ENCODE data around the gene CDH3. TPM values are rescaled to one million over a fixed set of nuclear protein-coding genes. Genes with fewer than 3 reads are reported as not detected.
A peak's percentile ranks its signal among the peaks of the same experiment; 100 is the strongest.

CDH3 gene
- total and polyA plus RNA-seq, 2 of the 8 experiments (the other 6 are each of a cell fraction or from before 2014, with no cell fraction given) = 146 to 171 TPM

- Histone ChIP-seq H3K27ac (ENCODE audit: low read depth, low read length) (no peak overlapping the region), H3K23me2 (ENCODE audit: low read depth, low read length) (no peaks in the 10 kb centered on the region), H3K23ac (ENCODE audit: insufficient read length) (no peak overlapping the region), H3K79me2 (ENCODE audit: control insufficient read depth in 1 of 2, insufficient read depth in 2 of 2, low read length in 2 of 2) (no peaks in the 10 kb centered on the region), H3K4me2 (ENCODE audit: insufficient read depth in 1 of 2, low read depth in 2 of 2, low read length in 2 of 2) (no peak overlapping the region), H2BK15ac (ENCODE audit: low read length) (peak overlapping the region; percentile 72; the same call in 1 of the 2 replicates), H4K20me1 (replicated peaks in 1 of 2; ENCODE audit: control insufficient read depth in 1 of 2, insufficient read depth in 2 of 2, low read length in 2 of 2) (no peaks in the 10 kb centered on the region), H2BK120ac (replicated peaks; ENCODE audit: low read depth, low read length) (no peak overlapping the region), H3K14ac (ENCODE audit: insufficient read length) (peak overlapping the region; percentile 91), H3K36me3 (ENCODE audit: control insufficient read depth in 2 of 4, insufficient read depth in 4 of 4, low read length in 3 of 4) (no peaks in the 10 kb centered on the region), H2BK20ac (ENCODE audit: low read length) (peak overlapping the region; percentile 93), H3K79me1 (ENCODE audit: low read depth, low read length) (no peaks in the 10 kb centered on the region; the same call in 1 of the 2 replicates), H3K27me3 (replicated peaks in 1 of 4; ENCODE audit: control insufficient read depth in 3 of 4, extremely low read depth in 1 of 4, insufficient read depth in 3 of 4, low read length in 3 of 4) (no peaks in the 10 kb centered on the region), H3K4me3 (ENCODE audit: extremely low read depth in 1 of 4, insufficient read depth in 2 of 4, low read depth in 3 of 4, low read length in 4 of 4) (no peak overlapping the region), H2AK5ac (ENCODE audit: low read depth, low read length) (no peak overlapping the region), H4K91ac (replicated peaks; ENCODE audit: insufficient read length, low read length) (peak overlapping the region; percentile 55), H3K9ac (replicated peaks in 1 of 4; ENCODE audit: extremely low read depth in 1 of 4, low read depth in 3 of 4, low read length in 3 of 4) (no peak overlapping the region), H2BK12ac (ENCODE audit: low read depth, low read length) (peak overlapping the region; percentile 1; the same call in 1 of the 2 replicates), H3K9me3 (ENCODE audit: insufficient read depth in 2 of 2, low read depth in 1 of 2, low read length in 1 of 2) (no peaks in the 10 kb centered on the region), H3K4me1 (replicated peaks in 1 of 4; ENCODE audit: control insufficient read depth in 3 of 4, insufficient read depth in 4 of 4, low read length in 3 of 4) (peaks cover 0 to 10% (median 6%) of the 10 kb centered on the region in 4 experiments; a peak in 3 of 7 replicates), H2BK5ac (ENCODE audit: low read depth, low read length) (no peak overlapping the region), H3K56ac (replicated peaks; ENCODE audit: insufficient read length, low read depth, low read length) (no peak overlapping the region), H3K18ac (ENCODE audit: extremely low read depth, low read length) (no peak overlapping the region), H3K4ac (replicated peaks; ENCODE audit: insufficient read length, low read depth, low read length) (peak overlapping the region; percentile 44), H4K5ac (ENCODE audit: insufficient read length, low read depth, low read length) (no peak overlapping the region), H2AFZ (ENCODE audit: low read length) (no peak overlapping the region), H4K8ac (ENCODE audit: extremely low read depth, insufficient read depth, low read length) (no peak overlapping the region)
- ChIA-PET CTCF (ENCODE audit: partially characterized antibody) (interaction anchor here (0.8 to 10.1 kb wide), 8 partner anchors 13 to 192 kb away, joined by 3 to 71 read pairs (median 4); no protein-coding TSS in a partner anchor), POLR2A (ENCODE audit: partially characterized antibody) (interaction anchor here (0.9 to 9.9 kb wide), 3 partner anchors 9 to 108 kb away, joined by 3 to 65 read pairs (median 4); partner anchors contain the start of gene CDH1)
- FAIRE-seq = no peak
- TF ChIP-seq CTCF (IDR thresholded peaks at IDR 0.05; ENCODE audit: control extremely low read depth in 1 of 3, insufficient read depth in 1 of 3, low read depth in 1 of 3, low read length in 3 of 3) (0 out of 4 replicates have a peak, but pooled peaks of 1 of the 3 experiments have one; percentile 0), TBP (IDR thresholded peaks at IDR 0.05; ENCODE audit: low read depth, low read length) (no peak)
- 82% methylated on average over 6 of the region's 6 CpGs; no CpG with 5 or more reads in 1 of the 2 experiments for WGBS, 2 experiments (ENCODE audit: extremely low coverage in 1 of 2, insufficient coverage in 1 of 2, insufficient read length in 1 of 2, insufficient replicate concordance in 2 of 2, low coverage in 1 of 2, low lambda C conversion rate in 2 of 2, missing lambda C conversion rate in 1 of 2)
- DNase-seq (ENCODE audit: low read depth in 1 of 2, low spot score in 2 of 2) = no peak
These were observed 68.3 kb downstream of the CDH3 start for GRCh38 chr16:68713361-68713760.
